ENCODE data around the gene GOLGA6D. TPM values are rescaled to one million over a fixed set of nuclear protein-coding genes. Genes with fewer than 3 reads are reported as not detected.

The GOLGA6D gene
- total and polyA plus RNA-seq, 4 donors = 0.06 to 0.45 (median 0.13) TPM

Small RNA genes lying within 50 kb of the gene (small RNA-seq; reads per million reads assigned to genes)
- gene AC068338.1 (ENCODE audit: low replicate concordance) = not detected
- gene RN7SL327P (ENCODE audit: low replicate concordance) = not detected
- not detected for gene RN7SL489P (ENCODE audit: low replicate concordance)

Other genes with a start within 250 kb of the GOLGA6D start
- 1 to 10 TPM; 2.6 to 8.9 TPM for gene C15orf39, start 81.0 kb upstream of the GOLGA6D start, total RNA-seq
- 10 to 100 TPM; 11.8 to 15.0 TPM for gene C15orf39, start 81.0 kb upstream of the GOLGA6D start, polyA plus RNA-seq (ENCODE audit: insufficient read length in 2 of 2)
- gene GOLGA6C, start 24.5 kb upstream of the GOLGA6D start, total RNA-seq = not detected
- gene GOLGA6C, start 24.5 kb upstream of the GOLGA6D start, polyA plus RNA-seq (ENCODE audit: insufficient read length in 2 of 2) = not detected
- gene COMMD4, start 53.2 kb downstream of the GOLGA6D start, total RNA-seq = 10 to 100 TPM; 22.3 to 67.2 TPM
- gene COMMD4, start 53.2 kb downstream of the GOLGA6D start, polyA plus RNA-seq (ENCODE audit: insufficient read length in 2 of 2) = 10 to 100 TPM; 64.4 to 80.8 TPM
- 10 to 100 TPM; 11.8 to 41.3 TPM for gene NEIL1, start 64.2 kb downstream of the GOLGA6D start, total RNA-seq
- gene NEIL1, start 64.2 kb downstream of the GOLGA6D start, polyA plus RNA-seq (ENCODE audit: insufficient read length in 2 of 2) = 10 to 100 TPM; 34.3 to 60.9 TPM
- 100 to 1,000 TPM in 1 of 2 donors, 10 to 100 TPM in 1; 88.3 to 150 TPM for gene MAN2C1, start 85.8 kb downstream of the GOLGA6D start, total RNA-seq
- gene MAN2C1, start 85.8 kb downstream of the GOLGA6D start, polyA plus RNA-seq (ENCODE audit: insufficient read length in 2 of 2) = 100 to 1,000 TPM; 155 to 256 TPM
- gene SIN3A, start 168.9 kb downstream of the GOLGA6D start, total RNA-seq = 10 to 100 TPM; 37.5 to 40.6 TPM
- 10 to 100 TPM; 32.6 to 34.8 TPM for gene SIN3A, start 168.9 kb downstream of the GOLGA6D start, polyA plus RNA-seq (ENCODE audit: insufficient read length in 2 of 2)